Measurements from ENCODE around the gene MACROD2. TPM values are rescaled to one million over a fixed set of nuclear protein-coding genes. Genes with fewer than 3 reads are reported as not detected.

The MACROD2 gene
- total RNA-seq, 2 donors from 2014 or later: 8.0 to 19.4 TPM

GRCh38 chr20:15026759-15027158 lies 1031.4 kb downstream of the MACROD2 start:
- Histone ChIP-seq H3K4me1 (replicated peaks) (no peaks in the 10 kb centered on the region), H3K27me3 (replicated peaks; ENCODE audit: insufficient read depth) (no peaks in the 10 kb centered on the region), H3K27ac (no peak overlapping the region), H3K36me3 (no peaks in the 10 kb centered on the region), H3K4me3 (no peak overlapping the region), H3K9me3 (no peaks in the 10 kb centered on the region)
- intact Hi-C loops (cut with DNase I): no loop called here
- 100% methylated on average over 1 of the region's 1 CpG for WGBS
- TF ChIP-seq POLR2A (IDR thresholded peaks at IDR 0.05) (no peak), POLR2AphosphoS5 (IDR thresholded peaks at IDR 0.05) (no peak)
- TF ChIP-seq, protein P1, sequence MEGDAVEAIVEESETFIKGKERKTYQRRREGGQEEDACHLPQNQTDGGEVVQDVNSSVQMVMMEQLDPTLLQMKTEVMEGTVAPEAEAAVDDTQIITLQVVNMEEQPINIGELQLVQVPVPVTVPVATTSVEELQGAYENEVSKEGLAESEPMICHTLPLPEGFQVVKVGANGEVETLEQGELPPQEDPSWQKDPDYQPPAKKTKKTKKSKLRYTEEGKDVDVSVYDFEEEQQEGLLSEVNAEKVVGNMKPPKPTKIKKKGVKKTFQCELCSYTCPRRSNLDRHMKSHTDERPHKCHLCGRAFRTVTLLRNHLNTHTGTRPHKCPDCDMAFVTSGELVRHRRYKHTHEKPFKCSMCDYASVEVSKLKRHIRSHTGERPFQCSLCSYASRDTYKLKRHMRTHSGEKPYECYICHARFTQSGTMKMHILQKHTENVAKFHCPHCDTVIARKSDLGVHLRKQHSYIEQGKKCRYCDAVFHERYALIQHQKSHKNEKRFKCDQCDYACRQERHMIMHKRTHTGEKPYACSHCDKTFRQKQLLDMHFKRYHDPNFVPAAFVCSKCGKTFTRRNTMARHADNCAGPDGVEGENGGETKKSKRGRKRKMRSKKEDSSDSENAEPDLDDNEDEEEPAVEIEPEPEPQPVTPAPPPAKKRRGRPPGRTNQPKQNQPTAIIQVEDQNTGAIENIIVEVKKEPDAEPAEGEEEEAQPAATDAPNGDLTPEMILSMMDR (IDR thresholded peaks at IDR 0.05): no peak
- no peak for DNase-seq (ENCODE audit: low spot score)

DNA sequence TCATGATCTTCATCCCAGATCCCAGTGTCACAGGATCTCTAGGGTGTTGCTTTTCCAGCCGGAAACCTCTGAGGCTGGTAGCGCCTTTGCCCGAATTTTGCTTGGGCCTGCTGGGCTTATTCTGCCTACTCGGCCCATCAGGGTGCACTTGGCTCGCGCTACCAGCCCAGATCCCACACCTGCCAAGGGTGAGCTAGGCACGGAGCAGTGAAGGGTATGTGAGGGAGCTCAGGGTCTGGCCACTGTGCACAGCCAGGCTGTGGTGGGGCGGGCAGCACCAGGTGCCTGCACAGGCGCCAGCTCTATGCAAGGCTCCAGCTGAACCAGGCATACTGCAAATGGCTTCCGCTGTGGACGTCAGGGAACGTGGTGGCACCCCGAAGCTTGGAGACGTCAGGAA lies 1035.5 kb downstream of the MACROD2 start:
- no peaks in the 10 kb centered on the region for H3K9me3 ChIP-seq
- no peak for DNase-seq (ENCODE audit: low spot score)
- no peaks in the 10 kb centered on the region for H3K4me1 ChIP-seq (replicated peaks)
- no peaks in the 10 kb centered on the region for H3K36me3 ChIP-seq
- H3K27me3 ChIP-seq (replicated peaks; ENCODE audit: insufficient read depth): no peaks in the 10 kb centered on the region
- H3K27ac ChIP-seq: no peak overlapping the region
- intact Hi-C loops (cut with DNase I): no loop called here
- 97% methylated on average over 10 of the region's 14 CpGs for WGBS
- H3K4me3 ChIP-seq: no peak overlapping the region
- TF ChIP-seq, protein P1 (IDR thresholded peaks at IDR 0.05): no peak
- no peak for TF ChIP-seq POLR2AphosphoS5 (IDR thresholded peaks at IDR 0.05)
- no peak for TF ChIP-seq POLR2A (IDR thresholded peaks at IDR 0.05)

- Histone ChIP-seq H3K27ac (no peak overlapping the region), H3K4me3 (no peak overlapping the region), H3K4me1 (replicated peaks) (no peaks in the 10 kb centered on the region), H3K9me3 (no peaks in the 10 kb centered on the region), H3K36me3 (no peaks in the 10 kb centered on the region), H3K27me3 (replicated peaks; ENCODE audit: insufficient read depth) (no peaks in the 10 kb centered on the region)
- DNase-seq (ENCODE audit: low spot score): no peak
- WGBS: 95% methylated on average over 32 of the region's 32 CpGs
- no peak for TF ChIP-seq POLR2AphosphoS5 (IDR thresholded peaks at IDR 0.05)
- intact Hi-C loops (cut with DNase I): no loop called here
Measured at GRCh38 chr20:15031546-15032351, 1036.4 kb downstream of the MACROD2 start.

DNA sequence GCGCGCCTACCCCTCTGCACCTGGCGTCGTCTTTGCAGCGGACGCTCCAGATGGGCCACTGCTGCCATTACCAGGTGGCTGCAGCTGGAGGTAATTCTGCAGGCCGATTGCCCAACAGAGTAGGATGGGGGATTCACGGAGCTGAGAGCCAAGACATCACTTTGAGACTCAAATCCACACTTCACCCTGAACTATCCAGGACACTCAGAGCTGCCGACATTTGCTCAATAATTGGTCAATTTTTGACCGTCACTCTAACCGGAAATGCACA lies 1037.0 kb downstream of the MACROD2 start:
- WGBS: 94% methylated on average over 11 of the region's 11 CpGs
- Histone ChIP-seq H3K36me3 (no peaks in the 10 kb centered on the region), H3K4me3 (no peak overlapping the region), H3K27ac (no peak overlapping the region), H3K4me1 (replicated peaks) (no peaks in the 10 kb centered on the region), H3K9me3 (no peaks in the 10 kb centered on the region), H3K27me3 (replicated peaks; ENCODE audit: insufficient read depth) (no peaks in the 10 kb centered on the region)
- intact Hi-C loops (cut with DNase I): no loop called here
- TF ChIP-seq POLR2AphosphoS5 (IDR thresholded peaks at IDR 0.05) (no peak), POLR2A (IDR thresholded peaks at IDR 0.05) (no peak)
- TF ChIP-seq, protein P1 (IDR thresholded peaks at IDR 0.05): no peak
- no peak for DNase-seq (ENCODE audit: low spot score)

DNA sequence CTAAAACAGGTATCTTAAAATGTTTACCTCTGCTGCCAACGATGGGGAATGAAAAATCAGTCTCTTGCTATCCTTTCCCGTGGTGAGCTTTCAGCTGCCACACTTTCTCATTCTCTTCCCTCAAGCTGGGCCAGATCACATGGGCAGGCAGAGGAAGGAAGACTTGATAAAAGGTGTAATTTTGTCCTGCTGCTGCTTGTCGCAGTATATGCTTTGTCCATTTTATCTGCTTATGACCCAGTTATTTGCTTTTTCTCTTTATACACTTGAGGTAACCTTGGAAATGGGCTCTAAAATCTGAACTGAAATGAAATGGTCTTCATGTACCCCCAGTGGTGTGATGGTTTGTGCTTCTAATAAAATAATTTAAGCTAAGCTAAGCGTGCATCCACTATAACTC lies 1038.0 kb downstream of the MACROD2 start:
- WGBS: 75% methylated on average over 4 of the region's 4 CpGs
- Histone ChIP-seq H3K36me3 (no peaks in the 10 kb centered on the region), H3K4me1 (replicated peaks) (no peaks in the 10 kb centered on the region), H3K4me3 (no peak overlapping the region), H3K9me3 (no peaks in the 10 kb centered on the region), H3K27me3 (replicated peaks; ENCODE audit: insufficient read depth) (no peaks in the 10 kb centered on the region), H3K27ac (no peak overlapping the region)
- no peak for DNase-seq (ENCODE audit: low spot score)
- TF ChIP-seq, protein P1 (IDR thresholded peaks at IDR 0.05): no peak
- TF ChIP-seq POLR2AphosphoS5 (IDR thresholded peaks at IDR 0.05) (no peak), POLR2A (IDR thresholded peaks at IDR 0.05) (no peak)
- intact Hi-C loops (cut with DNase I): no loop called here
